ENCODE results near the gene OR6C70. TPM values are rescaled to one million over a fixed set of nuclear protein-coding genes. Genes with fewer than 3 reads are reported as not detected.
"Not testable (repeated sequence)": the region's sequence is repeated elsewhere in the genome, so short reads cannot be mapped to it uniquely, and the experiment has no call there.

The OR6C70 gene
- total RNA-seq, 2 experiments from 2014 or later: not detected

DNA sequence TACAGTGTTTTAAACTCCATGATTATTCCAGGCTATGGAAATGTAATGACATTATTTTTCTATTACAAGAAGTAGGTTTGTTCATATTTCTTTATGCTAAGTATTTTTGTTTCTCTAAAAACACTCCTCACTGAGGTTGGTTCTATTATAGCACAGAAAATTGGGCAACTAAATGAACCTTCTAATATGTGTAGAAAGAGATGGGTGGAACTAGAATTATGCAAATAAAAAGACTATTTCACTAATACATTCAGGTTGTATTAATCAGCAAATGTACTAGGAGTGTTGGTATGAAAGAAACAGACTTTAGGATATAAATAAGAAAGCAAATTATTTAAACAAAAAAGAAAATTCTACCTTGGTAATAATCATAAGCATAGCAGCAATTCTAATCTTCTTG, 21.1 kb downstream of the OR6C70 start:
- H3K27me3 Mint-ChIP-seq: peaks cover 18% of the 10 kb centered on the region
- ATAC-seq (no peak), DNase-seq (no peak)
- H3K9me3 Mint-ChIP-seq (ENCODE audit: low read depth): no peaks in the 10 kb centered on the region
- H3K4me1 Mint-ChIP-seq: no peaks in the 10 kb centered on the region
- no peak overlapping the region for H3K4me3 Mint-ChIP-seq
- no peaks in the 10 kb centered on the region for H3K36me3 Mint-ChIP-seq
- CTCF ChIA-PET: no interaction called here
- no peak overlapping the region for H3K27ac Mint-ChIP-seq

GRCh38 chr12:55446326-55446725, 23.6 kb downstream of the OR6C70 start:
- Mint-ChIP-seq H3K27ac (no peak overlapping the region), H3K36me3 (no peaks in the 10 kb centered on the region), H3K4me3 (no peak overlapping the region), H3K4me1 (no peaks in the 10 kb centered on the region), H3K9me3 (ENCODE audit: low read depth) (no peaks in the 10 kb centered on the region), H3K27me3 (peaks cover 13% of the 10 kb centered on the region)
- ATAC-seq: no peak
- no peak for DNase-seq
- CTCF ChIA-PET: no interaction called here

- Mint-ChIP-seq H3K27ac (no peak overlapping the region), H3K27me3 (peaks cover 11% of the 10 kb centered on the region), H3K36me3 (no peaks in the 10 kb centered on the region), H3K4me1 (no peaks in the 10 kb centered on the region), H3K4me3 (no peak overlapping the region), H3K9me3 (ENCODE audit: low read depth) (no peaks in the 10 kb centered on the region)
- CTCF ChIA-PET: no interaction called here
- DNase-seq: no peak
- no peak for ATAC-seq
These were observed 24.6 kb downstream of the OR6C70 start for GRCh38 chr12:55445357-55445756.

DNA sequence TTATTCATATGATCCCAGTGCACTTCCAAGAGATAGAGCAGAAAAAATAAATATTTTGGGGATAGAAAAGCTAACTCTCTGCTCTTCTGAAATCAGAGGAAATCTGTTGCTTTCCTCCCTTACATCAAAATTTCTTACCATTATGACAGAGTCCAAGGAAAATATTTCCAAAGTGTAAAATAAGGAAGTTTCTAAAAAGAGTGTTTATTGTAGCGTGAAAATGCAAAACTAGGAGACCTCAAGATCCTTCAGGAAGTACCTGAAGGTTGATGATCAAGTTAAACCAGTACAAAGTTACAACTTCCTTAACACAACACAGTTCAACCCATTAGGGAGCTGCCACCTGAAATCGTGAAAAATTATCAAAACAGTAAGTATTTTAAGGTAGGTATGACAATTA, 26.2 kb downstream of the OR6C70 start, which contains the start of gene OR6C2:
Gene OR6C2, plus strand, starts transcription at position 301 of the 400 bp plus-strand sequence. CDS start 8,138 bp downstream, outside the sequence.
- Mint-ChIP-seq H3K27ac (no peak within 1 kb of the TSS), H3K4me3 (no peak within 1 kb of the TSS), H3K9me3 (ENCODE audit: low read depth) (peaks cover 3% of the 10 kb centered on the region), H3K4me1 (no peaks in the 10 kb centered on the region), H3K27me3 (peaks cover 11% of the 10 kb centered on the region), H3K36me3 (no peaks in the 10 kb centered on the region)
- DNase-seq (no peak), ATAC-seq (no peak)
- CTCF ChIA-PET: no interaction called here

DNA sequence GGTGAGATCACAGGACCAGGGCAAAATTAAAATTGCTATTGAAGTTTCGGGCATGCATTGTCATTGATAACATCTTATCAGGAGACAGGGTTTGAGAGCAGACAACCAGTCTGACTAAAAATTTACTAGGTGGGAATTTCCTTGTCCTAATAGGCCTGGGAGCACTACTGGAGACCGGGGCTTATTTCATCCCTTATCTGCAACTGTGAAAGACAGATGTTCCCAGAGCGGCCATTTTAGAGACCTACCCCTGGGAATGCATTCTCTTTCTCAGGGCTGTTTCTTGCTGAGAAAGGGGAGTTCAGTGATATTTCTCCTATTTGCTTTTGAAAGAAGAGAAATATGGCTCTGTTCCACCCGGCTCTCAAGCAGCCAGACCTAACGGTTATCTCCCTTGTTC, 28.7 kb downstream of the OR6C70 start:
- H3K9me3 Mint-ChIP-seq (ENCODE audit: low read depth); ATAC-seq; H3K27ac Mint-ChIP-seq; DNase-seq; H3K4me3 Mint-ChIP-seq; H3K36me3 Mint-ChIP-seq; H3K27me3 Mint-ChIP-seq; H3K4me1 Mint-ChIP-seq; CTCF ChIA-PET: not testable (repeated sequence)

DNA sequence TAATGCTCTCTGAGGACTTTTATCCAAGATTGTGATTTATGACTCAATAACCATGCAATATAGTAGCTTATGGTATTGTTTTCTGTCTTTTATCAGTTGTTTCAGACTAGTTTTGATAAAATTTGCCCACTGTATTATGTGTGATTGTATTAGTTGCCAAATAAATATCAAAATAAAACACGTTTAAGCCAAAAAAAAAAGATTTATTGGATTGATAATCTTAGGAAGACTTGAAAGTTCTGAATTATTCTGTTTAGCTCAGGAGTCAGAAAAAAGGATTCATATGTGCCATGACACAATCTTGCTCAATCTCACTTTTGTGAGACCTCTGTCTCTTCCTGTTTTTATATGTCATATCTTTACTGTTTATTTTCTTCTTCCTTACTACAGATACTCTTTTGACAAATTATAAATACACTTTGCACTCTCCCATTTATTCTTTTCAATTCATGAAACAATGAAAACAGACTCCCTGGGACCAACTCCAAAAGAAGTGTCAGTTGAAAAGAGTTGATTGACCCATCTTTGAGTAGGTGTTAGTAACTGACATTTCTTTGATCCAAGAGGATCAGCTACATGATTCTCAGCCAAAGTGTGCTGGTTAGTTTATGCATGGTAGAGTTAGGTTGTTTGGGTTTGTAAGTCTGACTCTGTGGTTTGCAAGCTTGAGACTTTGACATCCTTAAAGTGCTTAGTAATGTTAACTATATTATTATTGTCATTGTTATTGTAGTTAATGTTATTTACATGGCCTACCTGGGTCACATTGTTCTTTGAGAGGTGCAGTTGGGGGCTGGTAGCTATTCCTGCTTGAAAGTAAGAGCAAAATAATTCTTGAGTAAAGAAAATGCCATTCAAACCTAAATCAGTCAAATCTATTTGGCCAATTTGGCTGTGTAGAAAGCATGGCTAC, 41.4 kb downstream of the OR6C70 start:
- Mint-ChIP-seq H3K9me3 (ENCODE audit: low read depth) (no peaks in the 10 kb centered on the region), H3K27ac (no peak overlapping the region), H3K4me3 (no peak overlapping the region), H3K36me3 (no peaks in the 10 kb centered on the region), H3K4me1 (no peaks in the 10 kb centered on the region), H3K27me3 (peaks cover 3% of the 10 kb centered on the region)
- ATAC-seq: no peak
- CTCF ChIA-PET: no interaction called here
- no peak for DNase-seq

- Mint-ChIP-seq H3K4me3 (no peak within 1 kb of the TSS), H3K36me3 (no peaks in the 10 kb centered on the region), H3K27me3 (peaks cover 3% of the 10 kb centered on the region), H3K4me1 (no peaks in the 10 kb centered on the region), H3K27ac (no peak within 1 kb of the TSS), H3K9me3 (ENCODE audit: low read depth) (no peaks in the 10 kb centered on the region)
- DNase-seq: no peak
- ATAC-seq: no peak
- CTCF ChIA-PET: no interaction called here
These were observed 44.0 kb downstream of the OR6C70 start, which contains the start of gene OR6C76 for GRCh38 chr12:55425954-55426353. OR6C76 (plus strand) TSS chr12:55426254; CDS start chr12:55426254, 0 bp downstream.

DNA sequence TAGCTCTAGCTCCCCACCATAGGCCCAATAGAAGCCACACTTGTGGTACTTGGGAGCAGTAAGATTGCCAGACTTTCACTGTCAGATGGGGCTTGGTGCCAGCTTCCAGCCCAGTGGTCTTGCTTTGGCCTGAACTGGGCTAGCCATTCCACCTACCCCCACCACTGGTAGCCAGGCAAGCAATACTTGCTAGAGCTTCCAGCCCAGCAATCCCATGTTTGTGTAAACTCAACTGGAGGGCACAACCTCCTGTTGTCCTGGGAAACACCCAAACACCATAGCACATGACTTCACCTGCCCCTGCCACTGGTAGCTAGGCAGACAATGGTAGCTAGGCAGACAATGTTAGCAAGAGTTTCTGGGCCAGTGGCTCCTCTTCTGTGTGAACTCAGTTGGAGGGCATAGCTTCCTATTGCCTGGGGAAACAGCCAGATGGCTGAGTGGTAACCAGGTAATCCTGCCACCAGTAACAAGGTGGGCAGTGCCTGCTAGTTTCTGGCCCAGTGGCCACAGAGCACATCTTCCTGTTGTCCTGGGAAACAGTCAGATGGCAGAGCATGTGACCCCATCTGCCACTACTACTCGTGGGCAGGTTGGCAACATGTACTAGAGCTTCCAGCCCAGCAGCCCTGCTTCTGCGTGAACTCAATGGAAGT, 49.5 kb downstream of the OR6C70 start:
- H3K4me3 Mint-ChIP-seq: no peak overlapping the region
- H3K27ac Mint-ChIP-seq: no peak overlapping the region
- DNase-seq: no peak
- no peaks in the 10 kb centered on the region for H3K9me3 Mint-ChIP-seq (ENCODE audit: low read depth)
- H3K4me1 Mint-ChIP-seq: no peaks in the 10 kb centered on the region
- no peak for ATAC-seq
- no peaks in the 10 kb centered on the region for H3K36me3 Mint-ChIP-seq
- CTCF ChIA-PET: no interaction called here
- H3K27me3 Mint-ChIP-seq: peaks cover 36% of the 10 kb centered on the region

Other genes with a start within 250 kb of the OR6C70 start
- gene OR10A7, start 249.1 kb downstream of the OR6C70 start, total RNA-seq: not detected
- gene OR6C74, start 225.5 kb downstream of the OR6C70 start, total RNA-seq: not detected
- gene OR6C6, start 173.6 kb downstream of the OR6C70 start, total RNA-seq: not detected
- not detected for gene OR6C1, start 155.8 kb downstream of the OR6C70 start, total RNA-seq
- gene OR6C3, start 139.4 kb downstream of the OR6C70 start, total RNA-seq: not detected
- gene OR6C75, start 107.2 kb downstream of the OR6C70 start, total RNA-seq: not detected
- not detected for gene OR6C65, start 69.6 kb downstream of the OR6C70 start, total RNA-seq
- not detected for gene OR6C76, start 43.9 kb downstream of the OR6C70 start, total RNA-seq
- gene OR6C2, start 26.1 kb downstream of the OR6C70 start, total RNA-seq: not detected
- not detected for gene OR6C68, start 22.2 kb upstream of the OR6C70 start, total RNA-seq
- gene OR6C4, start 79.5 kb upstream of the OR6C70 start, total RNA-seq: not detected
- not detected for gene OR2AP1, start 102.3 kb upstream of the OR6C70 start, total RNA-seq
- gene OR10P1, start 166.8 kb upstream of the OR6C70 start, total RNA-seq: not detected
- gene ITGA7, start 237.8 kb upstream of the OR6C70 start, total RNA-seq: 1 to 10 TPM; 3.7 to 4.4 TPM
- gene BLOC1S1, start 245.9 kb upstream of the OR6C70 start, total RNA-seq: 100 to 1,000 TPM; 151 to 152 TPM

Data from activated CD8-positive, alpha-beta memory T cell treated with anti-CD3 and anti-CD28 coated beads, Interleukin-2, amount 10 ng/mL, durations not matched to agents 7 days and 5 days (primary cell).